Nephron progenitor cell (in vitro differentiated cells): Measurements from ENCODE around the gene CDH18.

Source experiments
- DNase-seq: peaks from one replicate; pipeline ENCODE4 v3.0.0; 2021
- H3K27ac Mint-ChIP-seq: 2 replicates; pipeline ENCODE4 v1.8.0; 2021; ENCODE audit warnings: mild to moderate bottlenecking, moderate library complexity, mixed read lengths
- H3K27me3 Mint-ChIP-seq: 2 replicates; pipeline ENCODE4 v1.8.0; 2021; ENCODE audit warnings: mild to moderate bottlenecking, low read depth, mixed read lengths; ENCODE audit not compliant: poor library complexity
- H3K36me3 Mint-ChIP-seq: 2 replicates; pipeline ENCODE4 v1.8.0; 2021; ENCODE audit warnings: low read depth, mixed read lengths
- H3K4me1 Mint-ChIP-seq: 2 replicates; pipeline ENCODE4 v1.8.0; 2021; ENCODE audit warnings: mixed read lengths
- H3K4me3 Mint-ChIP-seq: 2 replicates; pipeline ENCODE4 v1.8.0; 2021; ENCODE audit warnings: mild to moderate bottlenecking, moderate library complexity, mixed read lengths
- H3K9me3 Mint-ChIP-seq: 2 replicates; pipeline ENCODE4 v1.8.0; 2021; ENCODE audit warnings: mild to moderate bottlenecking, moderate library complexity, mixed read lengths
- CTCF ChIP-seq: fragments of 200-600 bp; sonication (generic); IDR thresholded peaks from 2 replicates; pipeline ENCODE4 v1.5.0; 2021; ENCODE audit warnings: antibody characterized with exemption

Gene CDH18

GRCh38 chr5:19771174-19771835 lies 216.7 kb downstream of the CDH18 start:
- peaks cover 4% of the 10 kb centered on the region for H3K27me3 Mint-ChIP-seq
- TF ChIP-seq CTCF = no peak
- peak overlapping the region; percentile 10 for H3K27ac Mint-ChIP-seq
- DNase-seq = no peak
- H3K4me3 Mint-ChIP-seq = no peak overlapping the region
- H3K36me3 Mint-ChIP-seq = no peaks in the 10 kb centered on the region
- no peaks in the 10 kb centered on the region for H3K4me1 Mint-ChIP-seq
- H3K9me3 Mint-ChIP-seq = no peaks in the 10 kb centered on the region

- Mint-ChIP-seq H3K36me3 (no peaks in the 10 kb centered on the region), H3K4me3 (no peak overlapping the region), H3K27ac (no peak overlapping the region), H3K9me3 (no peaks in the 10 kb centered on the region), H3K4me1 (no peaks in the 10 kb centered on the region), H3K27me3 (peaks cover 4% of the 10 kb centered on the region)
- no peak for DNase-seq
- TF ChIP-seq CTCF = no peak
These were observed 217.6 kb downstream of the CDH18 start for GRCh38 chr5:19770396-19770795.

- H3K4me3 Mint-ChIP-seq = no peak overlapping the region
- no peak overlapping the region for H3K27ac Mint-ChIP-seq
These were observed 220.0 kb downstream of the CDH18 start for GRCh38 chr5:19767987-19768386.

GRCh38 chr5:19753579-19753978 lies 234.4 kb downstream of the CDH18 start:
- Mint-ChIP-seq H3K27ac (no peak overlapping the region), H3K4me1 (no peaks in the 10 kb centered on the region), H3K27me3 (peaks cover 4% of the 10 kb centered on the region), H3K36me3 (no peaks in the 10 kb centered on the region), H3K4me3 (no peak overlapping the region), H3K9me3 (peaks cover 18% of the 10 kb centered on the region)
- no peak for TF ChIP-seq CTCF
- DNase-seq = no peak

More at GRCh38 chr5:19767987-19768386, 220.0 kb downstream of the CDH18 start:
- Mint-ChIP-seq H3K27me3 (no peaks in the 10 kb centered on the region), H3K9me3 (no peaks in the 10 kb centered on the region), H3K4me1 (no peaks in the 10 kb centered on the region), H3K36me3 (no peaks in the 10 kb centered on the region)
- DNase-seq = no peak
- no peak for TF ChIP-seq CTCF

- TF ChIP-seq CTCF = no peak
These were observed 236.7 kb downstream of the CDH18 start for GRCh38 chr5:19751326-19751725.

GRCh38 chr5:19745247-19745646 lies 242.8 kb downstream of the CDH18 start:
- Mint-ChIP-seq H3K27ac (no peak overlapping the region), H3K9me3 (no peaks in the 10 kb centered on the region), H3K36me3 (no peaks in the 10 kb centered on the region), H3K4me3 (no peak overlapping the region), H3K27me3 (no peaks in the 10 kb centered on the region), H3K4me1 (no peaks in the 10 kb centered on the region)
- TF ChIP-seq CTCF = no peak
- DNase-seq = no peak

More at GRCh38 chr5:19751326-19751725, 236.7 kb downstream of the CDH18 start:
- Mint-ChIP-seq H3K36me3 (no peaks in the 10 kb centered on the region), H3K27ac (no peak overlapping the region), H3K9me3 (peaks cover 18% of the 10 kb centered on the region), H3K4me3 (no peak overlapping the region), H3K4me1 (no peaks in the 10 kb centered on the region), H3K27me3 (no peaks in the 10 kb centered on the region)
- no peak for DNase-seq
